DND-41 (cell line): ENCODE results near the gene CACNA1E.

Experiments
- EZH2 ChIP-seq: IDR thresholded peaks from 3 replicates; pipeline ENCODE4 v1.6.1; 2012; ENCODE audit warnings: borderline replicate concordance, low read depth, mild to moderate bottlenecking, moderate library complexity, low read length, inconsistent platforms; ENCODE audit not compliant: severe bottlenecking
- TF ChIP-seq, protein P1 (sequence below): IDR thresholded peaks from 2 replicates; pipeline ENCODE4 v1.5.1; 2012; ENCODE audit warnings: borderline replicate concordance, low read length, moderate library complexity, mild to moderate bottlenecking; ENCODE audit not compliant: poor library complexity, severe bottlenecking; ENCODE audit errors: extremely low read depth

DNA sequence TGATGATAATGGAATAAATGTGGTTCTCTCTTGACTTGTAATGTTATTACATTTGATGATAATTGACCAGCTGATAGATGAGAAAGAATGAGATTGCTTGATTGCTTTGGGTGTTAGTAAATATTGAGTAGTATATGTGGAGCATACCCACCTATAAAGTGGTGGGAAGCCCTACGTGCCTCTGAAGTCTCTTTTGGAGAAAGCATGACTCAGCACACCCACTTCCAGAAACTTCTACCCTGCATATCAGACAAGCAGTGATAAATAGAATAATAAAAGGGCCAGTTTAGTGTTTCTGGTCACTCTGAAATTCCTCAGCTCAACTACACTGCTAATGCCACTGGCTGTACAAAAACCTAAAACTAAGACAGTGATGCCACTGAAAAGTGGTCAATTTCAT, 289.4 kb downstream of the CACNA1E start:
- TF ChIP-seq, protein P1, sequence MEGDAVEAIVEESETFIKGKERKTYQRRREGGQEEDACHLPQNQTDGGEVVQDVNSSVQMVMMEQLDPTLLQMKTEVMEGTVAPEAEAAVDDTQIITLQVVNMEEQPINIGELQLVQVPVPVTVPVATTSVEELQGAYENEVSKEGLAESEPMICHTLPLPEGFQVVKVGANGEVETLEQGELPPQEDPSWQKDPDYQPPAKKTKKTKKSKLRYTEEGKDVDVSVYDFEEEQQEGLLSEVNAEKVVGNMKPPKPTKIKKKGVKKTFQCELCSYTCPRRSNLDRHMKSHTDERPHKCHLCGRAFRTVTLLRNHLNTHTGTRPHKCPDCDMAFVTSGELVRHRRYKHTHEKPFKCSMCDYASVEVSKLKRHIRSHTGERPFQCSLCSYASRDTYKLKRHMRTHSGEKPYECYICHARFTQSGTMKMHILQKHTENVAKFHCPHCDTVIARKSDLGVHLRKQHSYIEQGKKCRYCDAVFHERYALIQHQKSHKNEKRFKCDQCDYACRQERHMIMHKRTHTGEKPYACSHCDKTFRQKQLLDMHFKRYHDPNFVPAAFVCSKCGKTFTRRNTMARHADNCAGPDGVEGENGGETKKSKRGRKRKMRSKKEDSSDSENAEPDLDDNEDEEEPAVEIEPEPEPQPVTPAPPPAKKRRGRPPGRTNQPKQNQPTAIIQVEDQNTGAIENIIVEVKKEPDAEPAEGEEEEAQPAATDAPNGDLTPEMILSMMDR = no peak
- no peak for TF ChIP-seq EZH2
